ENCODE measurements around the gene IL34. TPM values are rescaled to one million over a fixed set of nuclear protein-coding genes. Genes with fewer than 3 reads are reported as not detected.

Gene IL34
- total and polyA plus RNA-seq, 5 donors from 2014 or later = not detected

DNA sequence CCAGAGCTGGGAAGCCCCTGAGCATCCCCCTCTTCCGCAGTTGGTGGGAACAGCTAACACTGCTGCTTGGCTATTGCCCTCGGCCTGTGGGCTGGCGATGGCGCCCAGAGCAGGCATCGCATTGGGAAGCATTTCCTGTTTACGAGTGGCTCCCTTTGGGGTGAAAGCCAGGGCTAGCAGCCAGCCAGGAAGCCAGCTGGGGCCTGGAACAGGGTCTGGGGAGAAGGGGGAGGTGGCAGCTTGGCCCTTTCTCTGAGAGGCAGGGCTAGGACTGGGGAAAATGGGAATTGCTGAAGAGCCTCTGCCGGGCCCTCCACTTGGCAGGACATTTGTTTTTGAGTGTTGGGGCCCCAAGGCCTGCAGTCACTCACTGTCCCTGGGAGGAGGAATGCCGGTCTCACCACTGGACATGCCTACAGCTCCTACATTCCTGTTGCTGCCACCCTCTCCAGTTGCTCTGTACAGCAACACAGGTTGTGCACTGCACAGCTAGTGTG, 41.9 kb downstream of the IL34 start:
- H3K27me3 Mint-ChIP-seq = peaks cover 19% of the 10 kb centered on the region
- no peaks in the 10 kb centered on the region for H3K9me3 Mint-ChIP-seq
- no peak for DNase-seq
- peaks cover 0 to 8% (median 1%) of the 10 kb centered on the region in 4 donors for H3K4me1 Mint-ChIP-seq
- no peak overlapping the region for H3K27ac Mint-ChIP-seq
- Histone ChIP-seq H3K36me3 (ENCODE audit: control insufficient read depth, insufficient read depth, low read length) (no peaks in the 10 kb centered on the region), H3K4me3 (ENCODE audit: low read depth, low read length) (no peak overlapping the region), H3K9me3 (ENCODE audit: control insufficient read depth in 2 of 2, low read length in 2 of 2) (no peaks in the 10 kb centered on the region), H3K27ac (ENCODE audit: insufficient read depth, low read length, poor library complexity, severe bottlenecking) (no peak overlapping the region), H3K4me1 (ENCODE audit: control insufficient read depth, insufficient read depth, low read length, poor library complexity, severe bottlenecking) (peaks cover 12% of the 10 kb centered on the region), H3K27me3 (ENCODE audit: control insufficient read depth, insufficient read depth, low read length) (no peaks in the 10 kb centered on the region)
- no peak for ATAC-seq (ENCODE audit: low read depth in 2 of 2)
- H3K4me3 Mint-ChIP-seq = no peak overlapping the region
- H3K36me3 Mint-ChIP-seq = no peaks in the 10 kb centered on the region

DNA sequence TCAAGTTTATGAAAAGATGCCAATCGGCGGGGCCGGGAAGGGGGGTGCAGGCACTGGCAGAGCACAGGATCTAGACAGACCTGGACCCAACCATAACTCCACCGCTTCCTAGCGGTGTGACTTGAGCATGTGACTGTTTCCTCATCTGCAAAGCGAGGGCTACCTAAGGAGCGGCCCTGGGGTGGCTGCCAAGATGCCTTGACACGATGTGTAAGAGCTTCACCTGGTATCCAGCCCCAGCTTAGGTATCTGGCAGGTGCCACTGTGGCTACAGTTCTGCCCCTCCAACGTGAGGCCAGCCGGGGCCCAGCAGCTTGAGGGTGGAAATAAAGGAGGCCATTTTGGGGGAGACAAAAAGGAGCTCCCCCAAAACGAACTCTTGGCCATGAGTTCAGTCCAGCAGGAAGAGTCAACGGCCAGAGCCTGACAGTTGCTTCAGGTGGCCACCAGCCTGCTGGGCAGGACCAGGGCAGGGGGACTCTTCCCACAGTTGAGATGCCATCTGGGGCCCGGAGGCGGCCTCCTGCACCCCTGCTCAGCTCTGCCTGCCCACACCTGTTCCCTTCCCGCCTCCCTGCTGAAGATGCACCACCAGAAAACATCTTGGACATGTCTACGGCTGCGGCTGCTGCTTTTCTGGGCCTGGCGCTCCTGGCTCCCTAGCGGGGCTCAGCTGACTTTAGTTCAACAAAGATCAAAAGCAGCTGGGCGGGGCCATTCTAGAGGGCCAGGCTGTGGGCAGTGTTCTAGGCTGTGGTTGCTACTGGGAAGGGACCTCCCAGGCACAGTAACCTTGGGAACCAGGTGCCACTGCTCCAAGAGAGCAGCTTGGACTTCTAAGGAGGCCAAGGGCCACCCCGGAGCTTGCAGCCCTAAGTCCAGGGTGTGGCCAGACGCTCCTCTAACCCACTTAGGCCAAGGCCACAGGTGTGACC, 42.9 kb downstream of the IL34 start:
- Histone ChIP-seq H3K4me1 (ENCODE audit: control insufficient read depth, insufficient read depth, low read length, poor library complexity, severe bottlenecking) (peaks cover 12% of the 10 kb centered on the region), H3K27me3 (ENCODE audit: control insufficient read depth, insufficient read depth, low read length) (no peaks in the 10 kb centered on the region), H3K9me3 (ENCODE audit: control insufficient read depth in 2 of 2, low read length in 2 of 2) (no peaks in the 10 kb centered on the region), H3K4me3 (ENCODE audit: low read depth, low read length) (no peak overlapping the region), H3K27ac (ENCODE audit: insufficient read depth, low read length, poor library complexity, severe bottlenecking) (no peak overlapping the region), H3K36me3 (ENCODE audit: control insufficient read depth, insufficient read depth, low read length) (no peaks in the 10 kb centered on the region)
- Mint-ChIP-seq H3K4me1 (peaks cover 0 to 8% (median 1%) of the 10 kb centered on the region in 4 donors), H3K4me3 (no peak overlapping the region), H3K27me3 (peaks cover 14% of the 10 kb centered on the region), H3K9me3 (no peaks in the 10 kb centered on the region), H3K27ac (no peak overlapping the region), H3K36me3 (no peaks in the 10 kb centered on the region)
- DNase-seq (no peak), ATAC-seq (ENCODE audit: low read depth in 2 of 2) (no peak)

DNA sequence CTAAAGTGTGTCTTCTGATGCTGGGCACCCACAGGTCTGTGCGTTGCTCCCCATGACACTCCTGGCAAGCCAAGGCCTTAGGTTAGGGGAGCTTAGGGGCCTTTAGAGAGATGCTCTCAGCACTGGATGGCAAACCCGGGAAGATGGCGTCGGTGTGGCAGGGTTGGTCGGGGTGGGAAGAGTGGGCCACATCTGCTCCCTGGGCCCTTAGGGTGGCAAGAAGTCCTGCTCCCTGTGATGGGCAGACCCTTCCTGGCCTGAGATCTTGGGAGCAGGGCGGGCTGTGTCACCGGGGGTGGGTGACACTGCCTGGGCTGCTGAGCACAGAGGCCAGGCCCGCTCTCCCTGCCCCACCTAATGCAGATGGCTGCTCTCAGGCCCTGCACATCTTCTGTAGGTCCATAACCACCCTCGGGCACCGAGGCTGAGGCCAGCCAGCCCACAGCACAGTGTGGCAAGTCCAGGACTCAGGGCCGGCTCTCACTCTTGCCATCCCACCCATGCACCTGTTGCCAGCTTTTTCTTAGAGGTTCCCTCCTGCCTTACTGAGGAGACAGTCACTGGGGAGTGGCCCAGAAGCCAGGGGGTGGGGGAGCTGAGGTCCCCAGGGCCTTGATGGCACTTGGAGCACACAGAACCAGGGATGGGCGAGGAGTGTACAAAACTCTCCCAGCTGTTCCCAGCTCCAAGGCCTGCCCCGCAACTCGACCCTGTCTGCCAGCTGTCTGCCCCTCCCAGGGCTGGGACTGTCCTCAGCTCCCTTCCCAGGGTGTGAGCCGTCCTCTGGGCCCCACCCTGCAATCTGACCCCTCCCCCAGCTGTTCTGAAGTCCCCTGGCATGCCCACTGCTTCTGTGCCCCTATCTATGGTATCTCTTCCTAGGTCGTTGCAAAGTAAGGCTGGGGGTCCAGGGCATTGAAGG, 43.9 kb downstream of the IL34 start:
- Histone ChIP-seq H3K27me3 (ENCODE audit: control insufficient read depth, insufficient read depth, low read length) (no peaks in the 10 kb centered on the region), H3K4me3 (ENCODE audit: low read depth, low read length) (no peak overlapping the region), H3K4me1 (ENCODE audit: control insufficient read depth, insufficient read depth, low read length, poor library complexity, severe bottlenecking) (peaks cover 5% of the 10 kb centered on the region), H3K9me3 (ENCODE audit: control insufficient read depth in 2 of 2, low read length in 2 of 2) (no peaks in the 10 kb centered on the region), H3K27ac (ENCODE audit: insufficient read depth, low read length, poor library complexity, severe bottlenecking) (no peak overlapping the region), H3K36me3 (ENCODE audit: control insufficient read depth, insufficient read depth, low read length) (no peaks in the 10 kb centered on the region)
- Mint-ChIP-seq H3K4me3 (no peak overlapping the region), H3K27ac (peak overlapping the region in 1 of 3 donors; percentile 37), H3K27me3 (peaks cover 10% of the 10 kb centered on the region), H3K4me1 (peaks cover 0 to 7% (median 1%) of the 10 kb centered on the region in 4 donors), H3K9me3 (no peaks in the 10 kb centered on the region), H3K36me3 (no peaks in the 10 kb centered on the region)
- ATAC-seq (ENCODE audit: low read depth in 2 of 2) (no peak), DNase-seq (no peak)

DNA sequence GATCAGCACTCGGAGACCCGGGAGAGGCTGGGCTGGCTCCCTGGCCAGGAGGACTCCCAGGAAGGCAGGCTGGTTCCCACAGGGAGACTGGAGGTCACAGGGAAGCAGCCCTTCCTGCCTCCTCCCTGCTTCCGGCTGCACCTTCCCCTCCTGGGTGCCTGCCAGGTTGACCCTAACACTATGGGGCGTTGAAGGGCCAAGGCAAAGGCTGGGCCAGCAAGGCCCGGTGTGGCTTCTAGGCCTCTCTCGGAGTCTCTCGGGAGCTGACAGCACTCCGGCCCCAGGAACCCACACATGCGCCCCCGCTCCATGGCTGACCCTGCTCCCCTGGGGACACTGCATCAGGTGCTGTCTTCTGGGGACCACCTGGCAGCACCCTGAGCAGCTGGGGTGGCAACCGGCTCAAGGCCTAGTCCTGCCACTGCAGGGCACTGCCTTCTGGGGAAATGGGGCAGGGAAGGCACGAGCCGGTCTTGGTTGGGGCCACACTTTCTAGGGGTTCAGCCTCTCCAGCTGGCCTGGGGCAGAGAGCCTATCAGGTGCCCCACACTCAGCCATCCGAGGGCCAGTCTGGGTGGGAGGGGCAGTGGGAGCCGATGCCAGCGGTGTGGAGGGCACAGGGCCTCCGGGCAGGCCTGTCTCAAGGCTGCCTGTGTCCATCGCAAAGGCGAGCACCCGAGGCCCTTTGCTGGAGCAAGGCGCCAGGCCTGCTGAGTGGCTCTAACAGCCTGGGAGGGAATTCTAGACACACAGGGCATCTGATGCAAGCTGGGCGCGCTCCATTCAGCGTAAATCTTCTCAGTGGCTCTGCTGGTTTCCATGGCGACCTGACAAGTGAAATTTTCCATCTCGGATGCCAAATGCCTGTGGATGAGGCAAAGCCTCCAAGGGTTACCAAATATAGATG, 45.1 kb downstream of the IL34 start:
- Histone ChIP-seq H3K36me3 (ENCODE audit: control insufficient read depth, insufficient read depth, low read length) (no peaks in the 10 kb centered on the region), H3K9me3 (ENCODE audit: control insufficient read depth in 2 of 2, low read length in 2 of 2) (no peaks in the 10 kb centered on the region), H3K27me3 (ENCODE audit: control insufficient read depth, insufficient read depth, low read length) (no peaks in the 10 kb centered on the region), H3K4me1 (ENCODE audit: control insufficient read depth, insufficient read depth, low read length, poor library complexity, severe bottlenecking) (no peaks in the 10 kb centered on the region), H3K27ac (ENCODE audit: insufficient read depth, low read length, poor library complexity, severe bottlenecking) (no peak overlapping the region), H3K4me3 (ENCODE audit: low read depth, low read length) (no peak overlapping the region)
- DNase-seq (no peak), ATAC-seq (ENCODE audit: low read depth in 2 of 2) (no peak)
- Mint-ChIP-seq H3K36me3 (no peaks in the 10 kb centered on the region), H3K4me1 (peaks cover 0 to 16% (median 3%) of the 10 kb centered on the region in 4 donors), H3K27me3 (peaks cover 6% of the 10 kb centered on the region), H3K4me3 (no peak overlapping the region), H3K27ac (no peak overlapping the region), H3K9me3 (no peaks in the 10 kb centered on the region)

DNA sequence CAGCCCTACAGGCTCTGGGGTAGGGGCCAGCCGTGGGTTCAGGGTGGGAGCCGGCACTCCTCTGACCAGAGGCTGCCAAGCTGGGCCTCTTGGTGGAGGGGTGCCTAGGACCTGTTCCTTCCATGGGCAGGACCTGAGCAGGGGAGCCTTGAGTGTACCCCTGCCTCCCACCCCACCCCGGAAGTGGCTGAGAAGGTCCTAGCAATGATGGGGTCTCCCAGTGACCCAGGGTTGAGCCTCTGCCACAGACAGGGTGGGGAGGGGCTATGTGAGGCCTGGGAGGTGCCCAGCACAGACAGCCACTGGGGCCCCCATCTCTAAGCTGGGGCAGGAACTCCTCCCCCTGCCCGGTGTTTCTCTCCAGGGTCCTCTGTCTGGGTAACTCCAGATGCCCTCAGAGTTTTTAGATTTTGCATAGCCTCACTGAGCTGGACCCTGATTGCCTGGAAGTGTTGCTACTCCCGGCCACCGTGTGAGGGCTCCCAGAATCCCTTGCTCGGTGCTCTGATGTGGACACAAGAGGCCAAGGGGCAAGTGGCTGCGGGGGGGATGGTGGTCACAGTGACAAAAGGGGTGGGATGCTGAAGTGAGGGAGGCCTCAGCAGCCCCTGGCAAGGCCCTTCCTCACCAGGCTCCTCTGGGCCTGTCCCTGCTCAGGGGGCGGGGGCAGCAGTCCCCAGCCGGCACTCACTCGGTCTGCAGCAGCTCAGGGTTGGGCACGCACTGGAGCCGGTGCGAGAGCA, 45.9 kb downstream of the IL34 start:
- H3K9me3 Mint-ChIP-seq = no peaks in the 10 kb centered on the region
- H3K4me1 Mint-ChIP-seq = peaks cover 0 to 21% (median 2%) of the 10 kb centered on the region in 4 donors
- H3K27ac Mint-ChIP-seq = no peak overlapping the region
- no peaks in the 10 kb centered on the region for H3K36me3 ChIP-seq (ENCODE audit: control insufficient read depth, insufficient read depth, low read length)
- no peaks in the 10 kb centered on the region for H3K9me3 ChIP-seq (ENCODE audit: control insufficient read depth in 2 of 2, low read length in 2 of 2)
- ATAC-seq (ENCODE audit: low read depth in 2 of 2) (no peak), DNase-seq (no peak)
- peaks cover 2% of the 10 kb centered on the region for H3K27me3 Mint-ChIP-seq
- no peak overlapping the region for H3K4me3 Mint-ChIP-seq
- H3K4me3 ChIP-seq (ENCODE audit: low read depth, low read length) = no peak overlapping the region
- no peak overlapping the region for H3K27ac ChIP-seq (ENCODE audit: insufficient read depth, low read length, poor library complexity, severe bottlenecking)
- H3K27me3 ChIP-seq (ENCODE audit: control insufficient read depth, insufficient read depth, low read length) = no peaks in the 10 kb centered on the region
- no peaks in the 10 kb centered on the region for H3K36me3 Mint-ChIP-seq
- no peaks in the 10 kb centered on the region for H3K4me1 ChIP-seq (ENCODE audit: control insufficient read depth, insufficient read depth, low read length, poor library complexity, severe bottlenecking)

DNA sequence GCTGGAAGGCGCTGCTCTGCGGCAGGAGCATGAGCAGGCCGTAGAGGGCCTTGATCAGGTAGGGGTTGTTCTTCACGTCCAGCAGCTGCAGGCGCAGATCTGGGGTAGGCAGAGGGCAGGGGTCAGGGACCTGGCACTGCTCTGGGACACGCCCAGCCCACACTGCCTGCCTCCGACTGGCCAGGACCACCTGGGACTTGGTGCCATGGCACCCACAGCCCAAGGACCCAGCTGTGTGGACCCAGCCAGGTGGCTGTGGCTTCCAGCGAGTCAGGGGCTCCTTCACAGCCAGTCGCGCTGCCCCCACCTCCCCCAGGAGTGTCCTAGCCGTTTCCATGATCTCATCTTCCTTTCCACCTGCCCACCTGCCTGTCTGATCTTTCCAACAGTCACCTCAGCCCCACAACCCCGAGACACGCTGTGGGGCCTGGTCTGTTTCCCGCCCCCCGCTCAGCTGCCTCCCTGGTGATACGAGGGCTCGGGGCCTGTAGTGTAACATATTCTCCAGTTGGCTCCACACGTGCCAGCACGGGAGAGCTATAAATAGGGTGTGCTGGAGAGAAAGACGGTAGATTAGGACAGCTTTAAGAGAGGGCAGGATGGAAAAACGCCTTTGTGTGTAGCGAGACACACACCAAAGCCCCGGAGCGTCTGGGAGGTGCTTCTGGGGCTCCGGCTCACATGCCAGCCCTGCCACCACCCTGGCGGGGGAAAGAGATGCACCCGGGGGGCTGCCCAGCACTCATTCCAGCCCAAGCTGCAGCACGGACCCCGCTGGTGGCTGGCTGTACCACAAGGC, 46.7 kb downstream of the IL34 start:
- Histone ChIP-seq H3K9me3 (ENCODE audit: control insufficient read depth in 2 of 2, low read length in 2 of 2) (no peaks in the 10 kb centered on the region), H3K4me1 (ENCODE audit: control insufficient read depth, insufficient read depth, low read length, poor library complexity, severe bottlenecking) (no peaks in the 10 kb centered on the region), H3K36me3 (ENCODE audit: control insufficient read depth, insufficient read depth, low read length) (no peaks in the 10 kb centered on the region), H3K27me3 (ENCODE audit: control insufficient read depth, insufficient read depth, low read length) (no peaks in the 10 kb centered on the region), H3K4me3 (ENCODE audit: low read depth, low read length) (no peak overlapping the region), H3K27ac (ENCODE audit: insufficient read depth, low read length, poor library complexity, severe bottlenecking) (no peak overlapping the region)
- DNase-seq = no peak
- H3K27ac Mint-ChIP-seq = no peak overlapping the region
- peaks cover 0 to 24% (median 2%) of the 10 kb centered on the region in 4 donors for H3K4me1 Mint-ChIP-seq
- H3K4me3 Mint-ChIP-seq = no peak overlapping the region
- no peaks in the 10 kb centered on the region for H3K9me3 Mint-ChIP-seq
- no peaks in the 10 kb centered on the region for H3K36me3 Mint-ChIP-seq
- ATAC-seq (ENCODE audit: low read depth in 2 of 2) = no peak
- no peaks in the 10 kb centered on the region for H3K27me3 Mint-ChIP-seq
